SK-N-SH treated with all-trans-retinoic acid at 6 μM for 48 hours (cell line): ENCODE results near the gene RNF208.

ENCODE experiments used
- ATAC-seq: fragments of 200-7000 bp; cut with Tn5 transposase; 3 replicates; pipeline ENCODE4 v1.9.1; 2020; ENCODE audit warnings: mild to moderate bottlenecking, moderate library complexity
- ARNTL ChIP-seq: fragments of 450-650 bp; formaldehyde crosslinking; IDR thresholded peaks from 2 replicates; pipeline ENCODE4 v1.5.0; 2020; ENCODE audit warnings: low read depth, mild to moderate bottlenecking, moderate library complexity, borderline replicate concordance
- BACH2 ChIP-seq: fragments of 250-450 bp; sonication (Bioruptor Pico); IDR thresholded peaks from 2 replicates; pipeline ENCODE4 v1.9.0; 2021; ENCODE audit warnings: mild to moderate bottlenecking, borderline replicate concordance
- CREB5 ChIP-seq: fragments of 250-450 bp; sonication (Bioruptor Pico); IDR thresholded peaks from 2 replicates; pipeline ENCODE4 v1.5.1; 2020; ENCODE audit warnings: low read depth, mild to moderate bottlenecking, moderate library complexity
- CSDC2 ChIP-seq: fragments of 250-450 bp; sonication (Bioruptor Pico); IDR thresholded peaks from 2 replicates; pipeline ENCODE4 v1.5.0; 2020; ENCODE audit warnings: mild to moderate bottlenecking, moderate library complexity
- CSRNP3 ChIP-seq: fragments of 250-450 bp; sonication (Bioruptor Pico); IDR thresholded peaks from 2 replicates; pipeline ENCODE4 v1.5.1; 2021; ENCODE audit warnings: mild to moderate bottlenecking, moderate library complexity
- ESRRG ChIP-seq: fragments of 250-450 bp; sonication (Bioruptor Pico); IDR thresholded peaks from 2 replicates; pipeline ENCODE4 v1.6.1; 2021; ENCODE audit warnings: mild to moderate bottlenecking
- GLIS3 ChIP-seq: fragments of 250-450 bp; sonication (Bioruptor Pico); IDR thresholded peaks from 2 replicates; pipeline ENCODE4 v1.5.0; 2020; ENCODE audit warnings: mild to moderate bottlenecking, moderate library complexity
- ISL1 ChIP-seq: fragments of 250-450 bp; sonication (Bioruptor Pico); IDR thresholded peaks from 2 replicates; pipeline ENCODE4 v2.1.2; 2022; ENCODE audit warnings: mild to moderate bottlenecking, moderate library complexity
- OSR1 ChIP-seq: fragments of 250-450 bp; sonication (Bioruptor Pico); IDR thresholded peaks from 2 replicates; pipeline ENCODE4 v1.8.0; 2022; ENCODE audit warnings: moderate library complexity, mild to moderate bottlenecking, inconsistent platforms
- POU6F1 ChIP-seq: fragments of 250-450 bp; sonication (Bioruptor Pico); IDR thresholded peaks from 2 replicates; pipeline ENCODE4 v1.8.0; 2021; ENCODE audit warnings: low read depth, mild to moderate bottlenecking, moderate library complexity, borderline replicate concordance
- PPARA ChIP-seq: fragments of 250-450 bp; sonication (Bioruptor Pico); IDR thresholded peaks from 2 replicates; pipeline ENCODE4 v1.5.0; 2020; ENCODE audit warnings: mild to moderate bottlenecking, borderline replicate concordance
- RARB ChIP-seq: fragments of 250-450 bp; sonication (Bioruptor Pico); IDR thresholded peaks from 2 replicates; pipeline ENCODE4 v1.8.0; 2021; ENCODE audit warnings: mild to moderate bottlenecking, moderate library complexity
- SNAI2 ChIP-seq: fragments of 250-450 bp; sonication (Bioruptor Pico); IDR thresholded peaks from 2 replicates; pipeline ENCODE4 v1.5.0; 2020; ENCODE audit warnings: mild to moderate bottlenecking, moderate library complexity
- TCF4 ChIP-seq: fragments of 250-450 bp; sonication (Bioruptor Pico); IDR thresholded peaks from 2 replicates; pipeline ENCODE4 v1.8.0; 2021; ENCODE audit warnings: mild to moderate bottlenecking, moderate library complexity, borderline replicate concordance
- TOX ChIP-seq: fragments of 250-450 bp; sonication (Bioruptor Pico); IDR thresholded peaks from 2 replicates; pipeline ENCODE4 v1.8.0; 2021; ENCODE audit warnings: mild to moderate bottlenecking, moderate library complexity, borderline replicate concordance
- TSHZ2 ChIP-seq: fragments of 250-450 bp; sonication (Bioruptor Pico); IDR thresholded peaks from 2 replicates; pipeline ENCODE4 v1.5.0; 2020; ENCODE audit warnings: mild to moderate bottlenecking, moderate library complexity
- ZC3H10 ChIP-seq: fragments of 250-450 bp; sonication (Bioruptor Pico); IDR thresholded peaks from 2 replicates; pipeline ENCODE4 v1.5.1; 2021; ENCODE audit warnings: mild to moderate bottlenecking, moderate library complexity
- ZFP3 ChIP-seq: fragments of 250-450 bp; sonication (Bioruptor Pico); IDR thresholded peaks from 2 replicates; pipeline ENCODE4 v1.5.0; 2020; ENCODE audit warnings: mild to moderate bottlenecking, moderate library complexity
- ZFP30 ChIP-seq: fragments of 450-650 bp; formaldehyde crosslinking; IDR thresholded peaks from 2 replicates; pipeline ENCODE4 v1.5.0; 2022; ENCODE audit warnings: mild to moderate bottlenecking, moderate library complexity
- ZNF565 ChIP-seq: fragments of 450-650 bp; formaldehyde crosslinking; conservative IDR thresholded peaks from 2 replicates; pipeline ENCODE4 v1.5.0; 2020; ENCODE audit warnings: low read depth, mild to moderate bottlenecking, moderate library complexity
- ZNF8 ChIP-seq: fragments of 450-650 bp; formaldehyde crosslinking; IDR thresholded peaks from 2 replicates; pipeline ENCODE4 v1.5.0; 2020; ENCODE audit warnings: mild to moderate bottlenecking, moderate library complexity
- TF ChIP-seq, protein P1 (sequence below): fragments of 250-450 bp; sonication (Bioruptor Pico); IDR thresholded peaks from 2 replicates; pipeline ENCODE4 v1.8.0; 2020; ENCODE audit warnings: mild to moderate bottlenecking, moderate library complexity, borderline replicate concordance

The RNF208 gene

DNA sequence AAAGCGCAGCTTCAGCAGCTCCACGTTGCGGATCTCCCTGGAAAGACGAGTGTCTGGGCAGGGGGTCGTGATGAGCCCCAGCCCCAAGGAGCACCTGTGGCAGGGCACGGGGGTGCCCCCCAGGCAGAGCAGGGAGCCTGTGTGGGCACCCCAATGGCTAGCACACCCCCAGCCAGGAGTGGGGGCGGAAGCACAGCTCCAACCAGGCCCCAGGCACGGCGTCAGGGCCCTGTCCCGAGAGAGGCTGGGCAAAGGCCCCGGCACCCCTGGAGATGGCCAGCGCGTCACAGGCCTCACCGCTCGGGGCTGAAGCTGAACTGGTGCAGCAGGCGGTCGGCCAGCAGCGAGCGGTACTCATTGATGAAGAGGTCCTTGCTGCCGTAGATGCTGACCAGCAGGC, 41.5 kb downstream of the RNF208 start:
- TF ChIP-seq TCF4 (CRISPR knock-in tag) (no peak), PPARA (no peak)
- ATAC-seq, result no peak

- TF ChIP-seq GLIS3, result no peak
- TF ChIP-seq, all 23 proteins: peak for 0
- ATAC-seq, result no peak
Observed at GRCh38 chr9:137179761-137180160, 42.3 kb downstream of the RNF208 start.

DNA sequence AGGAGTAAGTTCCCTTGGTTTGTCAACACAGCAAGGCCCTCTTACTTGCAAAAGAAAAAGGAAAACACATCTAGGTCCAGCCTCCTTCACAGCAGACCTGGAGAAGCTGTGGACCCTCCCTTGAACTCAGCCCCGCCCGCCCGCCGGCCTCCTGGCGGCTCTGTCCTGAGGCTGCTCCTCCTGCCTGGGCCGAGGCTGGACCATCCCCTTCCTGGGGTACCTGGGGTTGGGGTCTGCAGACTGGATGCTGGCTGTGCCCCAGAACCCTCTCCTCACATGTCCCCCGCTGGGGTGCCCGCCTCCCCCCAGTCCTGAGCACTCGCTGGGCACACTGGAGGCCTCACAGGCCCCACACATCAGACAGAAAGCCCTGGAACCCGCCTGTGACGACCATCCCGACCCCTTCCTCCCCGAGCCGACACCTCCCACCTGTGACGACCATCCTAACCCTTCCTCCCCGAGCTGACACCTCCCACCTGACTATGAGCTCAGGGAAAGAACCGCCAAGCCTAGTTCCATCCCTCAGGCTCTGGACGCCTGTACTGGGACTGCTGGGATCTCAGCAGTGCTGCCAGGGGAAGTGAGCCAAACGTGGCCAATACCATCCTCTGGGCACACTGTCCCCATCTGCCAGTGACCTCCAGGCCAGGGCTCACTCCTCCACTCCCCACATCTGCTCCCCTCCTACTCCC, 43.0 kb downstream of the RNF208 start:
- ATAC-seq, result no peak
- TF ChIP-seq SNAI2 (no peak), ZFP30 (CRISPR knock-in tag) (no peak), ZNF565 (CRISPR knock-in tag) (no peak), CSDC2 (no peak), ZNF8 (no peak), BACH2 (CRISPR knock-in tag) (no peak), ZFP3 (no peak), TCF4 (CRISPR knock-in tag) (no peak), ESRRG (CRISPR knock-in tag) (no peak), CREB5 (CRISPR knock-in tag) (no peak), ISL1 (CRISPR knock-in tag) (no peak), RARB (CRISPR knock-in tag) (no peak), PPARA (no peak), OSR1 (CRISPR knock-in tag) (no peak), TSHZ2 (no peak), TOX (CRISPR knock-in tag) (no peak), ARNTL (CRISPR knock-in tag) (no peak), POU6F1 (CRISPR knock-in tag) (no peak), GLIS3 (no peak)
- TF ChIP-seq, protein P1, sequence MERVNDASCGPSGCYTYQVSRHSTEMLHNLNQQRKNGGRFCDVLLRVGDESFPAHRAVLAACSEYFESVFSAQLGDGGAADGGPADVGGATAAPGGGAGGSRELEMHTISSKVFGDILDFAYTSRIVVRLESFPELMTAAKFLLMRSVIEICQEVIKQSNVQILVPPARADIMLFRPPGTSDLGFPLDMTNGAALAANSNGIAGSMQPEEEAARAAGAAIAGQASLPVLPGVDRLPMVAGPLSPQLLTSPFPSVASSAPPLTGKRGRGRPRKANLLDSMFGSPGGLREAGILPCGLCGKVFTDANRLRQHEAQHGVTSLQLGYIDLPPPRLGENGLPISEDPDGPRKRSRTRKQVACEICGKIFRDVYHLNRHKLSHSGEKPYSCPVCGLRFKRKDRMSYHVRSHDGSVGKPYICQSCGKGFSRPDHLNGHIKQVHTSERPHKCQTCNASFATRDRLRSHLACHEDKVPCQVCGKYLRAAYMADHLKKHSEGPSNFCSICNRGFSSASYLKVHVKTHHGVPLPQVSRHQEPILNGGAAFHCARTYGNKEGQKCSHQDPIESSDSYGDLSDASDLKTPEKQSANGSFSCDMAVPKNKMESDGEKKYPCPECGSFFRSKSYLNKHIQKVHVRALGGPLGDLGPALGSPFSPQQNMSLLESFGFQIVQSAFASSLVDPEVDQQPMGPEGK (CRISPR knock-in tag), result no peak

DNA sequence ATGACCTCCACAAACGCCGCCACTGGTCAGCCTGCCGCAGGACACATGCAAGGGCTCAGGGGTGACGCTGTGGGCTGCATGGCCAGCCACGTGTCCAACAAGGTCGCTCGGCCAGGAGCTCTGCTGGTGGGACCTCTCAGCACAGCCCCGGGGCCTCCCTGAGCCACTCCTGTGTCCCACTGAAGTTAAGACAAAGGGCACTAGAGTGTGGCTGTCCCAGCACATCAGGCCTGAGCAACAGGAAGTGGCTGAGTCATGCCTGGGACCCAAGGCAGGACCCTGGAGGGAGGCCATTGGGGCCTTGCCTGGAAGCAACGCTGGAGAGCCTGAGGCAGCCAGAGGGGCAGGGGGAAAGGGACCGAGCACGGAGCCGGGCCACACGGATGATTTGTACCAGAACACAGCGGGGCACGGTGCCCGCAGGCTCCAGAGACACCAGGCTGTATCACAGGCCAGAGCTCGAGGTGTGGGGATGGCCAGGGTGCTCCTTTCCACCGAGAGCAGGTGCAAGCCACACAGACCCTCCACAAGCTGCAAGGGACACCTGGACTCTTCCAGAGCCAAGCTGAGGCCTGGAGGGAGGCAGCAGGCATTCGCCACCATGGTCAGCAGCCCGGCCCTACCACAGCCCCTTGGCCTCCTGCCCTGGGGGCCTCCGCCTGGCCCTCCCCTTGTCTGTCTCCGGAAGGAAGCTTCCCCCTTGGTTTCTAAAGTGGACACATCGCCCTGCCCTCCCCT, 43.7 kb downstream of the RNF208 start:
- no peak for ATAC-seq
- TF ChIP-seq TCF4 (CRISPR knock-in tag) (no peak), SNAI2 (no peak), POU6F1 (CRISPR knock-in tag) (no peak), OSR1 (CRISPR knock-in tag) (no peak), ZC3H10 (CRISPR knock-in tag) (no peak), ARNTL (CRISPR knock-in tag) (no peak), ESRRG (CRISPR knock-in tag) (no peak), CSDC2 (no peak), BACH2 (CRISPR knock-in tag) (no peak), ZFP30 (CRISPR knock-in tag) (no peak), ZNF565 (CRISPR knock-in tag) (no peak), CSRNP3 (CRISPR knock-in tag) (no peak), ISL1 (CRISPR knock-in tag) (no peak)
- TF ChIP-seq, protein P1 (CRISPR knock-in tag), result no peak
